Kidney (tissue), 14 donors: Measurements from ENCODE around the gene OVAAL. TPM values are rescaled to one million over a fixed set of nuclear protein-coding genes. Genes with fewer than 3 reads are reported as not detected.
"Not testable (repeated sequence)": the region's sequence is repeated elsewhere in the genome, so short reads cannot be mapped to it uniquely, and the experiment has no call there.

ENCODE experiments used
- DNase-seq, 5 donors: peaks; one replicate each; pipeline ENCODE4 v3.0.0-alpha.2; 2013 to 2020
- FAIRE-seq: peaks from 2 replicates; lab custom pipeline; 2012; peaks lifted over from hg19 to GRCh38; lab: Jason Lieb, UNC
- H3K27ac ChIP-seq, 2 donors: one replicate each; pipeline ENCODE4 v1.7.0; 2013; ENCODE audit warnings: low read depth in 2 of 2, low read length in 2 of 2, inconsistent platforms in 1 of 2
- H3K27me3 ChIP-seq: one replicate; pipeline ENCODE4 v1.7.1; 2013; ENCODE audit warnings: low read length, inconsistent platforms; ENCODE audit not compliant: control insufficient read depth, insufficient read depth
- H3K36me3 ChIP-seq, 3 donors: one replicate each; pipeline versions ENCODE4 v1.7.0 to v1.7.1; 2013; ENCODE audit warnings: low read length in 3 of 3, control low read depth in 1 of 3, inconsistent platforms in 1 of 3; ENCODE audit not compliant: insufficient read depth in 3 of 3, control insufficient read depth in 2 of 3
- H3K4me1 ChIP-seq, 3 donors: one replicate each; pipeline versions ENCODE4 v1.7.0 to v1.7.1; 2013; ENCODE audit warnings: low read length in 3 of 3, inconsistent platforms in 1 of 3, low read depth in 1 of 3; ENCODE audit not compliant: control insufficient read depth in 2 of 3, insufficient read depth in 2 of 3
- H3K4me3 ChIP-seq, 3 donors: one replicate each; pipeline versions ENCODE4 v1.7.0 to v1.8.1; 2013; ENCODE audit warnings: low read length in 3 of 3, control low read depth in 1 of 3, inconsistent platforms in 1 of 3
- H3K9ac ChIP-seq, 3 donors: one replicate each; pipeline versions ENCODE4 v1.7.0 to v1.7.1; 2013; ENCODE audit warnings: low read length in 3 of 3, control low read depth in 1 of 3, inconsistent platforms in 1 of 3
- H3K9me3 ChIP-seq, 3 donors: one replicate each; pipeline versions ENCODE4 v1.7.0 to v1.7.1; 2013; ENCODE audit warnings: low read length in 3 of 3, control low read depth in 1 of 3, inconsistent platforms in 1 of 3; ENCODE audit not compliant: control insufficient read depth in 2 of 3, insufficient read depth in 1 of 3
- intact Hi-C: fragments of 100-400 bp; cut with DNase I; formaldehyde crosslinking; loops from one replicate; pipeline ENCODE4 v1.11.1; 2022
- polyA plus RNA-seq: library from polyadenylated mRNA; stranded (reverse); fragments of 350-450 nt; fragmentation: Illumina TruSeq; extraction: RNeasy Lipid Tissue Mini Kit (QIAGEN cat#74804); gene quantifications from one replicate; pipeline ENCODE4 v1.2.3, GENCODE V29; 2014; ENCODE audit warnings: low read depth, low replicate concordance; ENCODE audit not compliant: insufficient read depth
- total RNA-seq: library from RNA; stranded (reverse); fragmentation: NEBNext Ultra II Directional; extraction: Animal tissue kit (Norgen Biotek cat#: 25700); gene quantifications from one replicate; pipeline ENCODE4 v1.2.1, GENCODE V29; 2021
- TF ChIP-seq, protein P1 (sequence below): IDR thresholded peaks from 3 replicates; pipeline ENCODE4 v1.5.1; 2012; ENCODE audit warnings: mild to moderate bottlenecking, moderate library complexity, borderline replicate concordance; ENCODE audit not compliant: insufficient read depth; ENCODE audit errors: extremely low read depth
- donor health status: control.
- donor health status: control.
- donor health status: control.
- donor health status: control.
- donor health status: control.
- donor health status: DM: yes; HTN: yes; CAD: no.
- donor health status: Normal renal cell carcinoma (clear cell type).

OVAAL gene
- total and polyA plus RNA-seq, 2 donors from 2014 or later = not detected

DNA sequence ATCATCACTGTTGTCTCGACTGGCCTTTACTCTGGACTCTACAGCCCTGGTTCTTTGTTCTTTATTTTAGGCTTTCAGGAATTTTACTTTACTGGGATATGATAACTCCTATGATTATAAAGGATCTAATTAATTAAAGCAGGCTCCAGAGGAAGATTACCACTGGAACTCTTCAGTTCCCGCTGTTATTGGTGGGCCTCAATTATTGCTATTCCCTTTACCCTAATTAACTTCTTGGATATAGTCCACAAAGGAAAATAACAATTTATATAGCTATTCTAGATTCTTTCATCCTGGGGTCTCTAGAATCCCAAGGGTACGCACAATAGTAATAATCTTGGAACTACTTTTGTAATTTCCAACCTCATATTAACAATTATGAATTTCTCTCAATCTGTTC lies 8.5 kb upstream of the OVAAL start:
- Histone ChIP-seq H3K36me3 (no peaks in the 10 kb centered on the region), H3K4me3 (no peak overlapping the region), H3K9me3 (no peaks in the 10 kb centered on the region), H3K4me1 (no peaks in the 10 kb centered on the region), H3K9ac (no peak overlapping the region), H3K27me3 (no peaks in the 10 kb centered on the region), H3K27ac (no peak overlapping the region)
- DNase-seq (no peak), FAIRE-seq (no peak)
- intact Hi-C loops = no loop called here
- TF ChIP-seq, protein P1, sequence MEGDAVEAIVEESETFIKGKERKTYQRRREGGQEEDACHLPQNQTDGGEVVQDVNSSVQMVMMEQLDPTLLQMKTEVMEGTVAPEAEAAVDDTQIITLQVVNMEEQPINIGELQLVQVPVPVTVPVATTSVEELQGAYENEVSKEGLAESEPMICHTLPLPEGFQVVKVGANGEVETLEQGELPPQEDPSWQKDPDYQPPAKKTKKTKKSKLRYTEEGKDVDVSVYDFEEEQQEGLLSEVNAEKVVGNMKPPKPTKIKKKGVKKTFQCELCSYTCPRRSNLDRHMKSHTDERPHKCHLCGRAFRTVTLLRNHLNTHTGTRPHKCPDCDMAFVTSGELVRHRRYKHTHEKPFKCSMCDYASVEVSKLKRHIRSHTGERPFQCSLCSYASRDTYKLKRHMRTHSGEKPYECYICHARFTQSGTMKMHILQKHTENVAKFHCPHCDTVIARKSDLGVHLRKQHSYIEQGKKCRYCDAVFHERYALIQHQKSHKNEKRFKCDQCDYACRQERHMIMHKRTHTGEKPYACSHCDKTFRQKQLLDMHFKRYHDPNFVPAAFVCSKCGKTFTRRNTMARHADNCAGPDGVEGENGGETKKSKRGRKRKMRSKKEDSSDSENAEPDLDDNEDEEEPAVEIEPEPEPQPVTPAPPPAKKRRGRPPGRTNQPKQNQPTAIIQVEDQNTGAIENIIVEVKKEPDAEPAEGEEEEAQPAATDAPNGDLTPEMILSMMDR = no peak

DNA sequence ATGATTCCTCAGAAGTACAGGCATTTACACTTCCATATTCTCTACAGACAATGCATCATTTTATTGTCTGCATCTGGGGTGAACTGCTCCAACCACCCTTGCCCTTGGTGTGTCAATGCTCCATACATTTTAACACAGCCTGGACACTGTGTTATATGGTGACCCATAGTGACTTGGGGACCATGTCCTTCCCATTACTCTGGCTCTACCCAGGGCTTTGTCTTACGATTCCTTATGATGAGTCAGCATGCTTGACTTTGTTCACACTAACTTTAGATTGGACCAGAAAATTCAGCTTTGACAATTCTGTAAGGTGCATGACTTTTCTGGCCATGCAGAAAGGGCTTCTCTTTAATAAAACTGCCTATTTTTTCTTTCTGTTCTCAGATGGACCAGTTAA lies 6.8 kb upstream of the OVAAL start:
- H3K36me3 ChIP-seq = no peaks in the 10 kb centered on the region
- H3K9ac ChIP-seq = no peak overlapping the region
- DNase-seq (no peak), FAIRE-seq (no peak)
- H3K4me1 ChIP-seq = no peaks in the 10 kb centered on the region
- no peak overlapping the region for H3K27ac ChIP-seq
- H3K9me3 ChIP-seq = no peaks in the 10 kb centered on the region
- intact Hi-C loops = no loop called here
- TF ChIP-seq, protein P1 = no peak
- no peak overlapping the region for H3K4me3 ChIP-seq
- H3K27me3 ChIP-seq = no peaks in the 10 kb centered on the region

DNA sequence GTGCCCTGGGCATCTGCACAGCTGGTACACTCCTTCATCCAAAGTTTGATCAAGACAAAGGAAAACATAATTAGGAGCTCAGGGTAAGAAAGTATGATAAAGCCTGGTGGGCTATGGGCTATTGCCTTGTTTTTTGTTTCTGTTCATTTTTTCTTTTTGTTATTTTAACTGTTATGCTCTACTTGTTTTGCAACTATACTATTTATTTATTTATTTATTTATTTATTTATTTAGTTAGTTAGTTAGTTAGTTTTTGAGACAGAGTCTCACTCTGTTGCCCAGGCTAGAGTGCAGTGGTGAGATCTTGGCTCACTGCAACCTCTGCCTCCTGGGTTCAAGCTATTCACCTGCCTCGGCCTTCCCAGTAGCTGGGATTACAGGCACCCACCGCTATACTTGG lies 5.7 kb upstream of the OVAAL start:
- H3K9ac ChIP-seq, H3K4me3 ChIP-seq, DNase-seq, intact Hi-C loops, FAIRE-seq, H3K9me3 ChIP-seq, H3K36me3 ChIP-seq, H3K4me1 ChIP-seq, H3K27me3 ChIP-seq, H3K27ac ChIP-seq: not testable (repeated sequence)

- DNase-seq (no peak), FAIRE-seq (no peak)
- intact Hi-C loops = no loop called here
- Histone ChIP-seq H3K27ac (no peak overlapping the region), H3K27me3 (no peaks in the 10 kb centered on the region), H3K4me1 (no peaks in the 10 kb centered on the region), H3K4me3 (no peak overlapping the region), H3K9ac (no peak overlapping the region), H3K9me3 (no peaks in the 10 kb centered on the region), H3K36me3 (no peaks in the 10 kb centered on the region)
- TF ChIP-seq, protein P1 = no peak
Observed at GRCh38 chr1:180555411-180555810, 3.4 kb upstream of the OVAAL start.
